IPS-15b (cell line): ENCODE measurements around the gene ATG4C.
"Not testable (repeated sequence)": the region's sequence is repeated elsewhere in the genome, so short reads cannot be mapped to it uniquely, and the experiment has no call there.

Source experiments
- H3K27me3 ChIP-seq: one replicate; pipeline ENCODE4 v1.6.1; 2013; ENCODE audit warnings: low read length; ENCODE audit not compliant: control insufficient read depth, insufficient read depth
- H3K36me3 ChIP-seq: one replicate; pipeline ENCODE4 v1.6.1; 2013; ENCODE audit warnings: low read length; ENCODE audit not compliant: control insufficient read depth, insufficient read depth
- H3K4me1 ChIP-seq: one replicate; pipeline ENCODE4 v1.6.1; 2013; ENCODE audit warnings: mild to moderate bottlenecking, low read length; ENCODE audit not compliant: control insufficient read depth, insufficient read depth
- H3K4me3 ChIP-seq: one replicate; pipeline ENCODE4 v1.5.1; 2013; ENCODE audit warnings: low read depth, low read length
- H3K9ac ChIP-seq: one replicate; pipeline ENCODE4 v1.6.1; 2013; ENCODE audit warnings: low read depth, mild to moderate bottlenecking, low read length
- H3K9me3 ChIP-seq: one replicate; pipeline ENCODE4 v1.6.1; 2013; ENCODE audit warnings: mild to moderate bottlenecking, low read length; ENCODE audit not compliant: control insufficient read depth, insufficient read depth

Gene ATG4C

DNA sequence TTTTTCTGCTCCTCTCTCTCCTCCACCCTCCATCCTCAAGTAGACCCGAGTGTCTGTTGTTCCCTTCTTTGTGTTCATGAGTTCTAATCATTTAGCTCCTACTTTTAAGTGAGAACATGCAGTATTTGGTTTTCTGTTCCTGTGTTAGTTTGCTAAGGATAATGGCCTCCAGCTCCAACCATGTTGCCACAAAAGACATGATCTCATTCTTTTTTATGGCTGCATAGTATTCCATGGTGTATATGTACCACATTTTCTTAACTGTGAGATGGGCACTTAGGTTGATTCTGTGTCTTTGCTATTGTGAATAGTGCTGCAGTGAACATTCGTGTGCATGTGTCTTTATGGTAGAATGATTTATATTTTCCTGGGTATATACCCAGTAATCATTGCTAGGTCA lies 43.9 kb downstream of the ATG4C start:
- H3K9ac ChIP-seq, H3K4me1 ChIP-seq, H3K9me3 ChIP-seq, H3K36me3 ChIP-seq, H3K4me3 ChIP-seq, H3K27me3 ChIP-seq: not testable (repeated sequence)

DNA sequence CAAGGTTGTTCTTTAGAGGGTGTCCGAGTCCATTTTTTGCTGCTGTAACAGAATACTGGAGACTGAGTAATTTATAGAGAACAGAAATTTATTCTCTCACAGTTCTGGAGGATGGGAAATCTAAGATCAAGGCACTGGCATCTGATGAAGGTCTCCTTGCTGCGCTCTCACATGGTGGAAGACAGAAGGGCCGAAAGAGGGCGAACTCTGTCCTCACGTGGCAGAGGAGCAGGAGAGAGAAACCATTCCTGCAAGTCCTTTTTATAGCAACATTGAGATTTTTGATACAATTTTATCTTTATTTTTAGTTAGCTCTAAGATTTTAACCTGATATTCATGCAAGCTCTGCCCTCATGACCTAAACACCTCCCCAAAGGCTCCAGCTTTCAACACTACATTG lies 48.3 kb downstream of the ATG4C start:
- no peaks in the 10 kb centered on the region for H3K27me3 ChIP-seq

DNA sequence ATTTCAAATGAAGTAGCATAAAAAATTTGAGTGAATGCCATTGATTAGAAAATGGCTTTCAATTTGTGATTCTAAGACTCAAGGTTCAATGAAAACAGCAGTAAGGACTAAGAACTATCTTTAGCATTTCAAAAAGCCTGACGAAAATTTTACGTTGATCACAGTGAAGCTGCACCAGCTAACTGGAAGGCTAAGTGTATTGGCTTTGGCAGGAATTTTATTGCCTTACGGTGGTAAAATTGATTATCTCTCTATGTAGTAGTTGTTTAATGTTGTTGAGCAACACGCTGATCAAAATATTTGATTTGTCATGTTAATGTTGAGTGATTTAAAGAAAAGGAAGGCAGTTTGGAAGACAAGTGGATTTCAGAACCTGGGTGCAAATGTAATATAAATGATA lies 49.6 kb downstream of the ATG4C start:
- H3K9me3 ChIP-seq, result no peaks in the 10 kb centered on the region
- H3K27me3 ChIP-seq, result no peaks in the 10 kb centered on the region
- H3K36me3 ChIP-seq, result no peaks in the 10 kb centered on the region
- H3K9ac ChIP-seq, result no peak overlapping the region
- no peak overlapping the region for H3K4me3 ChIP-seq
- peaks cover 2% of the 10 kb centered on the region for H3K4me1 ChIP-seq

More for the DNA sequence above, 48.3 kb downstream of the ATG4C start:
- Histone ChIP-seq H3K9me3 (no peaks in the 10 kb centered on the region), H3K4me3 (no peak overlapping the region), H3K4me1 (peaks cover 2% of the 10 kb centered on the region), H3K36me3 (no peaks in the 10 kb centered on the region), H3K9ac (no peak overlapping the region)

DNA sequence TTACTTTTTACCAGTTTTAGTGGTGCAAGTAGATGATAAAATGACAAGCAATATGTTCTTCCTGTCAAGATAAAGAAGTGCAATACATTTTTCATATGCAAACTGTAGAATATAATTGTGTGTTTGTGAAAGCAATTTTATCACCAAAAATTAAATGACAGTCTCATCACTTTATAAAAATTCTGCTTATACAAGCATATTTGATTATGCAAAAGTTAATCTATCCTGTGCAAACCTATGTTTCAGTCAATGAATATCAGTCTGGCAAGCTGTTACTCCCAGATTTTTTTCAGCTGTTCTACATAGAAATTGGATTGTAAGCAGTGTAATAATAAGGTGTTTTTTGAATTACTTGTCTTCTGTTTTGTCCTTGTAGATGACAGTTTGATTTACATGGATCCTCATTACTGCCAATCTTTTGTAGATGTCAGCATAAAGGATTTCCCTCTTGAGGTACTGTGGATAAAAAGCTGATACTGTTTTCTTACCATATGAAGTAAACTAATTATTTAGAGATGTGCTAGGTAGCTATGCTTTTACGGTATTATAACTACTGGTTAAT lies 50.5 kb downstream of the ATG4C start:
- Histone ChIP-seq H3K9ac (no peak overlapping the region), H3K4me1 (peaks cover 2% of the 10 kb centered on the region), H3K36me3 (no peaks in the 10 kb centered on the region)

DNA sequence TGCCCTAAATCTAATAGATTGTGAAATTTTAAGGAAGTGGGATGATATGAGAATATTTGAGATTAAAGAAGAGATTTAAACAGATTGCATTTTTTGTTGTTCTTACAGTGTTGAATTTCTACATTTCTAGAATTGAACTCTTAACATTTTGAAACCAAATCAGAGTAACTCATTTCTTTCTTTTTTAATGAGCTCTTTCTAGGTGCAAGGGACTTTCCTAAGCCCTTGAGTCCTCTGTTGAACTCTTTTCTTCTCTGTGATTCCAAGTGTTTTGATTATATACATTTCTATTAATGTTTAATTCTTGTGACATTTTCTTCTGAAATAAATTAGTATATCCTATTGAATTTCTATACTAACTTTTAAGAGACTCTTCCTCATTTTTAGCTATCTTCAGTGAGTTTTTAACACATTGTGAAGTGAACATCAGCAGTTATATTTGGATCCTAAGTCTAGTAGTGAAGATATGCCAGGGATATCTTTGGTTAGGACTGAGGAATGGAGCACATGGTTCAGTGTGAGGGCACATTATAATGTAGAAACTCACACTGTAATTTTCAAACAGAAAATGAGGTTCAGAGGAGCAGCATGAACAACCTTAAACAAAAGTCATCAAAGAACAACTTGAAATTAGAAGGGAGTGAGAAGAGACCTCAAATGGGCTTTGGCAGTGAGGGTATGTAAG lies 53.1 kb downstream of the ATG4C start:
- no peaks in the 10 kb centered on the region for H3K36me3 ChIP-seq
- no peaks in the 10 kb centered on the region for H3K27me3 ChIP-seq
- no peaks in the 10 kb centered on the region for H3K9me3 ChIP-seq
- H3K9ac ChIP-seq, result no peak overlapping the region
- no peak overlapping the region for H3K4me3 ChIP-seq
- peaks cover 5% of the 10 kb centered on the region for H3K4me1 ChIP-seq

More for the DNA sequence above, 50.5 kb downstream of the ATG4C start:
- Histone ChIP-seq H3K9me3 (no peaks in the 10 kb centered on the region), H3K4me3 (no peak overlapping the region), H3K27me3 (no peaks in the 10 kb centered on the region)

DNA sequence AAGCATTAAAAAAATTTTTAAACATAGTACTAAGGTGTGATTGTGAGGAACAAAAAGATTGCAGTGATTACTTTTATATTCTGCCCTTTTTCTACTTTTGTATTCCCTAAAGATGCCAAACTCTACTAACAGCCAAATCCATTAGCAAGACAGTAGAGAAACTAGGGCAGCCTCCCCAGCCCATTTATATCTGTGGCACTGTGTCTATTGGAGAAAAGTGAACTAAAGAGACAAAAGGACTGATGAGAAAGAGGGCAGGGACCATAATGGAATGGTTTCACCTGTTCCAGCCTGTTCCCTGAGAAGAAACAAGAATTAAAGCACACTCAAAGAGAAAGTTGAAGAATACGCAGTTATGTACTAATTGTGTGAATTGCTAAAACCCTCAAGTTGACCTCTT lies 56.6 kb downstream of the ATG4C start:
- Histone ChIP-seq H3K27me3 (no peaks in the 10 kb centered on the region), H3K4me1 (peaks cover 3% of the 10 kb centered on the region), H3K9ac (no peak overlapping the region), H3K36me3 (no peaks in the 10 kb centered on the region), H3K9me3 (no peaks in the 10 kb centered on the region), H3K4me3 (no peak overlapping the region)

DNA sequence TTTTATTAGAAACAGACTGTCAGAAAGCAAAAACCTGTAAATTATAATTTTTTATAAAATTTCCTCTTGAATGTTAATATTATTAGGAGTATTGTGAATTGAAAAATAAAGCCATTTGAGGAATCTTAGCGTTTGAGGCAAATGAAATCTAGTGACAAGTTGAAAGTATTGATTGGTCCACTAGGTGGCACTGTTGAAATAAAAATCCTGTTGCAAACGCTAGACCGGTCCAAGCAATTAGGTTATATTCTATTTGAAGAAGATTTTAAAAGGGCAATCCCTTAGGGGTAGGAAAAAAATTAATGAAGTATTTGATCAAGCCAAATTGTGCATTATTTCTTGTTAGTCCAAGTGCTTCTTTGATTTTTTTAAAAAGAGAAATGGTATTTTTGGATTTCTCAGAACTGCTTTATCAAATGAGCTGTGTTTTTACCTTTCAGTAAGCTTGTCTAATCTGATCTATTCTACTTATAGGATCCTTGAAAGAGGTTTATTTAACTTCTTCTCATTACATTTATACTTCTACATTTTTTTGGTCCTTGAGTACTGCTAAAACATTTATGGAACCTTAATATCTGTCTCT lies 57.7 kb downstream of the ATG4C start:
- Histone ChIP-seq H3K4me3 (no peak overlapping the region), H3K9ac (no peak overlapping the region), H3K9me3 (no peaks in the 10 kb centered on the region), H3K27me3 (no peaks in the 10 kb centered on the region), H3K36me3 (no peaks in the 10 kb centered on the region), H3K4me1 (peaks cover 3% of the 10 kb centered on the region)

DNA sequence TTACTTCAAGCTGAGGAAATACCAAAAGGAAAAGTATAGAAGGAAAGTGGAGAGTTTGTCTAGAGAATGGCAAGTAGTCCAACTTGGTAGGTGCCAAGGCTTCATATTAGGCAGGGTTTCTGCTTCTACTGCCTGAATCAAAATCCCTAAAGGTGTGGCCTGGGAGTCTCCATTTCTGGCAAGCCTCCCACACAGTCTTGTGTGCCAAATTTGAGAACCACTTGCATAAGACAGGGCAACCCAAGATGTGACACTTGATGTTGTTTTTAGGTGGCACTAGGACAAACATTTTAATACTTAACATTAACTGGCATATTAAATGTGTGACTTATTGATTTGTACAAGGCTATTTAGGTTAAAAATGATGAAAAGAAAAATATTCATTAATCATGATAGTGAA lies 60.1 kb downstream of the ATG4C start:
- Histone ChIP-seq H3K4me1 (peaks cover 3% of the 10 kb centered on the region), H3K36me3 (no peaks in the 10 kb centered on the region), H3K9me3 (no peaks in the 10 kb centered on the region), H3K4me3 (no peak overlapping the region), H3K27me3 (no peaks in the 10 kb centered on the region), H3K9ac (no peak overlapping the region)

DNA sequence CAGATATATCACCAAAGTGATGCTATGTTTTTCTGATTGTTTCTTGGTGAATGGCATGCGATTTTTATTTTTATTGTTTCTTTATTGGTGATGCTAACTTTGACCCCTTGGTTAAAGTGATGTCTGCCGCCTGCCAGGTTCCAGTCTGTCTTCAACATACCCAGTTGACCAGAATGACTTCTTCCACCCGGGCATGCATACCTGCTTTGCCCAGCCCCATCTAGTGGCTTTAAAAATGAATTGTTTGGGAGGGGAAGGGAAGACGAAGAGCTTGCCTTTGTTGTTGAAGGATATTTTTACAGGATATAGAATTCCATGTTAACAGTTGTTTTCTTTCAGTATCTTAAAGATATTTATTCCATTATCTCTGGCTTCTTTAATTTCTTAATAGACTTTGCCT lies 65.1 kb downstream of the ATG4C start:
- Histone ChIP-seq H3K27me3 (no peaks in the 10 kb centered on the region), H3K4me1 (no peaks in the 10 kb centered on the region), H3K9ac (no peak overlapping the region), H3K9me3 (no peaks in the 10 kb centered on the region), H3K4me3 (no peak overlapping the region), H3K36me3 (no peaks in the 10 kb centered on the region)

DNA sequence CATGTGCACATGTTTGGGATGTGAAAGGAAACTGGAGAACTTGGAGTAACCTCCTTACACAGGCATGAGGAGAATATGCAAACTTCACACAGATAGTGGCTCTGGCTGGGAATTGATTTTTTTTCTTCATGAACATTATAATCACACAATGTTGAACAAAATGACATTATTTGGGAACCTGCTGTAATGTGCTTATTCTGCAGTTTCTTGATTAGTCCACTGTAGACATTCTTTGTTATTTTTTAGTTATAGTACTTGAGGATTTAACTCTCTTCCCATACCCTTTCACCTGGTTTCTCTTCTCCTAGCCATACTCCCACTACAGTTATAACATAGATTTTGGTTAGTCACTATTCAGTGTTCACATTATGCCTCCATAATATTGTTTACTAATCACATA lies 68.3 kb downstream of the ATG4C start:
- Histone ChIP-seq H3K9ac (no peak overlapping the region), H3K4me3 (no peak overlapping the region), H3K4me1 (no peaks in the 10 kb centered on the region), H3K9me3 (no peaks in the 10 kb centered on the region), H3K27me3 (no peaks in the 10 kb centered on the region), H3K36me3 (no peaks in the 10 kb centered on the region)

DNA sequence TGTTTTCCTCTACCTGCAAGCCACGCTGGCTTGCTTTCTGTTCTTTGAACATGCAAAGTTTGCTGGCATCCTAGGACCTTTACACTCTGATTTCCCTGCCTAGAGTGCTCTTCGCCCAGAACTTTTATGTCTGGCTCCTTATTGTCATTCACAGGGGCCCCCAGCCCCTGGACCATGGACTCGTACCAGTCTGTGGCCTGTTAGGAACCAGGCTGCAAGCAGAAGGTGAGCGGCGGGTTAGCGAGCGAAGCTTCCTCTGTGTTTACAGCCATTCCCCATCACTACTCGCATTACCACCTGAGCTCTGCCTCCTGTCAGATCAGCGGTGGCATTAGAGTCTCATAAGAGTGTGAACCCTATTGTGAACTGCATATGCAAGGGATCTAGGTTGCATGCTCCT lies 73.0 kb downstream of the ATG4C start:
- Histone ChIP-seq H3K4me1 (no peaks in the 10 kb centered on the region), H3K9me3 (no peaks in the 10 kb centered on the region), H3K36me3 (no peaks in the 10 kb centered on the region), H3K9ac (no peak overlapping the region), H3K4me3 (no peak overlapping the region), H3K27me3 (no peaks in the 10 kb centered on the region)

DNA sequence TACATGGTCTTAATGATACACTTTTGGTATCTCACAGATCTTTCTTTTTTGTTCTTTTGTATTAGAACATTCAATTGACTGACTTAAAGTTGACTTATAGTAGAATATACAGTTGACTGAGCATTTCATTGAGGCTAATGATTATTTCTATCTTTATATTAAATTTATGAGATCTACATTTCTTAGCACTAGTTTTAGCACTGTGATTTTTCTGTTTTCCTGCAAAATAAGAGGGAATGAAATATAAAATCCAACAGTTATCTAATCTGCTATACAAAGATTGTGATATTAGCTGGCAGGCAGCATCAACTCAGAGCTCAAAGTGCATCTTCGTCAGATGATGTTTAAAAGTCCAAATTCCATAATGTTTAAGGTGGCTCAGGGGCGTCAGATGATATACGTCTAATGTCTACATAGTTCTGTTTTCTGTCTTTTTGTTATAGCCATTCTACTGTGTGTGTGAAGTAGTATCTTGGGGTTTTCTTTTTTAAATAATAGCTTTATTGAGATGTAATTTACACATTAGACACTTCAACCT lies 85.4 kb downstream of the ATG4C start:
- no peak overlapping the region for H3K9ac ChIP-seq
- H3K4me3 ChIP-seq, result no peak overlapping the region

More for the DNA sequence above, 85.4 kb downstream of the ATG4C start:
- H3K36me3 ChIP-seq, result no peaks in the 10 kb centered on the region
- H3K9me3 ChIP-seq, result no peaks in the 10 kb centered on the region
- H3K4me1 ChIP-seq, result no peaks in the 10 kb centered on the region
- no peaks in the 10 kb centered on the region for H3K27me3 ChIP-seq
